GM12891 (cell line): ENCODE measurements around the gene ABLIM2.

ENCODE experiments used
- DNase-seq: peaks from one replicate; pipeline ENCODE4 v3.0.0; 2011; ENCODE audit warnings: low spot score; ENCODE audit not compliant: insufficient read length
- FAIRE-seq: peaks from 2 replicates; lab custom pipeline; 2011; peaks lifted over from hg19 to GRCh38; lab: Jason Lieb, UNC
- PAX5 ChIP-seq: IDR thresholded peaks from 2 replicates; pipeline ENCODE4 v1.6.1; 2011; ENCODE audit warnings: low read length, moderate library complexity, mild to moderate bottlenecking; ENCODE audit not compliant: insufficient read depth, severe bottlenecking
- POLR2A ChIP-seq: IDR thresholded peaks from 2 replicates; pipeline ENCODE4 v1.6.1; 2011; ENCODE audit warnings: low read depth, low read length, control low read depth
- POLR2AphosphoS5 ChIP-seq: IDR thresholded peaks from 2 replicates; pipeline ENCODE4 v1.6.1; 2011; ENCODE audit warnings: low read depth, low read length, control low read depth
- POU2F2 ChIP-seq: IDR thresholded peaks from 2 replicates; pipeline ENCODE4 v1.6.1; 2011; ENCODE audit warnings: low read depth, mild to moderate bottlenecking, control low read depth, low read length, moderate library complexity
- SPI1 ChIP-seq: IDR thresholded peaks from 2 replicates; pipeline ENCODE4 v1.6.1; 2011; ENCODE audit warnings: low read depth, low read length, control low read depth
- TAF1 ChIP-seq: IDR thresholded peaks from 2 replicates; pipeline ENCODE4 v1.6.1; 2011; ENCODE audit warnings: low read depth, low read length, control low read depth

Gene ABLIM2

GRCh38 chr4:8053688-8054449, 104.7 kb downstream of the ABLIM2 start:
- DNase-seq: no peak
- TF ChIP-seq TAF1 (no peak), PAX5 (no peak), POU2F2 (no peak), POLR2AphosphoS5 (no peak), SPI1 (no peak), POLR2A (no peak)
- FAIRE-seq: no peak

GRCh38 chr4:8052160-8052691, 106.4 kb downstream of the ABLIM2 start:
- TF ChIP-seq POU2F2 (no peak), TAF1 (no peak), POLR2AphosphoS5 (no peak), PAX5 (no peak), POLR2A (no peak), SPI1 (no peak)
- no peak for DNase-seq
- no peak for FAIRE-seq

- DNase-seq (no peak), FAIRE-seq (no peak)
- TF ChIP-seq POLR2A (no peak), TAF1 (no peak), PAX5 (no peak), POLR2AphosphoS5 (no peak), SPI1 (no peak), POU2F2 (no peak)
These were observed 107.0 kb downstream of the ABLIM2 start for GRCh38 chr4:8051644-8052043.

GRCh38 chr4:8050555-8051206, 107.9 kb downstream of the ABLIM2 start:
- TF ChIP-seq TAF1 (no peak), SPI1 (no peak), POU2F2 (no peak), PAX5 (no peak), POLR2AphosphoS5 (no peak), POLR2A (no peak)

GRCh38 chr4:8050180-8050554, 108.4 kb downstream of the ABLIM2 start:
- DNase-seq (no peak), FAIRE-seq (no peak)
- TF ChIP-seq SPI1: no peak
- no peak for TF ChIP-seq POLR2AphosphoS5
- no peak for TF ChIP-seq PAX5
- no peak for TF ChIP-seq TAF1
- TF ChIP-seq POU2F2: no peak
- TF ChIP-seq POLR2A: no peak

More at GRCh38 chr4:8050555-8051206, 107.9 kb downstream of the ABLIM2 start:
- DNase-seq (no peak), FAIRE-seq (no peak)

- TF ChIP-seq SPI1 (no peak), POU2F2 (no peak), POLR2A (no peak), TAF1 (no peak), PAX5 (no peak), POLR2AphosphoS5 (no peak)
- no peak for FAIRE-seq
- no peak for DNase-seq
These were observed 109.5 kb downstream of the ABLIM2 start for GRCh38 chr4:8048856-8049676.

GRCh38 chr4:8047837-8048678, 110.6 kb downstream of the ABLIM2 start:
- no peak for FAIRE-seq
- DNase-seq: no peak
- TF ChIP-seq PAX5 (no peak), SPI1 (no peak), POLR2AphosphoS5 (no peak), POLR2A (no peak), POU2F2 (no peak), TAF1 (no peak)

- DNase-seq: no peak
- no peak for TF ChIP-seq POLR2A
- no peak for TF ChIP-seq PAX5
- TF ChIP-seq TAF1: no peak
- no peak for TF ChIP-seq POLR2AphosphoS5
- no peak for TF ChIP-seq SPI1
- no peak for TF ChIP-seq POU2F2
These were observed 111.6 kb downstream of the ABLIM2 start for GRCh38 chr4:8046925-8047541.

More at GRCh38 chr4:8046925-8047541, 111.6 kb downstream of the ABLIM2 start:
- no peak for FAIRE-seq
